GM19372 (cell line): ENCODE results near the gene RPL12.

ENCODE experiments used
- ATAC-seq: cut with Tn5 transposase; IDR thresholded peaks from one replicate; pipeline ENCODE4 v1.9.1; 2021; ENCODE audit warnings: mild to moderate bottlenecking, low read depth, moderate library complexity; ENCODE audit not compliant: unreplicated experiment

Gene RPL12

GRCh38 chr9:127407492-127407843, 43.7 kb downstream of the RPL12 start:
- no peak for ATAC-seq

- ATAC-seq, result no peak
Measured at GRCh38 chr9:127406799-127407491, 44.3 kb downstream of the RPL12 start.

GRCh38 chr9:127405344-127406125, 45.7 kb downstream of the RPL12 start:
- no peak for ATAC-seq

DNA sequence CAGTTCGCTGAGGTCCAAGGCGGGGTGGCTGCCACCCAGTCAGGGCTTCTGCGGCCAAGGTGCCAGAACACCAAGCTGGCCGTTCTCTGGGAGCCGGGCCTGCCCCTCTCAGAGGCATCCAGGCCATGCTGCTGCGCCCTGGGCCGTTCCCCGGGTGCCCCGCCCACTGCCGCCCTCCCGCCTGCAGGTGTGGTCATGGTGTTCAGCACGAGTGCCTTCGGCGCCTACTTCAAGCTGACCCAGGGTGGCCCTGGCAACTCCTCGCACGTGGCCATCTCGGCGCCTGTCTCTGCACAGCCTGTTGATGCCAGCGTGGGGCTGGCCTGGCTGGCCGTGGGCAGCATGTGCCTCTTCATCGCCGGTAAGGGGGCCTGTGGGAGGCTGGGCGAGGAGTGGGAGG, 46.6 kb downstream of the RPL12 start:
- no peak for ATAC-seq

DNA sequence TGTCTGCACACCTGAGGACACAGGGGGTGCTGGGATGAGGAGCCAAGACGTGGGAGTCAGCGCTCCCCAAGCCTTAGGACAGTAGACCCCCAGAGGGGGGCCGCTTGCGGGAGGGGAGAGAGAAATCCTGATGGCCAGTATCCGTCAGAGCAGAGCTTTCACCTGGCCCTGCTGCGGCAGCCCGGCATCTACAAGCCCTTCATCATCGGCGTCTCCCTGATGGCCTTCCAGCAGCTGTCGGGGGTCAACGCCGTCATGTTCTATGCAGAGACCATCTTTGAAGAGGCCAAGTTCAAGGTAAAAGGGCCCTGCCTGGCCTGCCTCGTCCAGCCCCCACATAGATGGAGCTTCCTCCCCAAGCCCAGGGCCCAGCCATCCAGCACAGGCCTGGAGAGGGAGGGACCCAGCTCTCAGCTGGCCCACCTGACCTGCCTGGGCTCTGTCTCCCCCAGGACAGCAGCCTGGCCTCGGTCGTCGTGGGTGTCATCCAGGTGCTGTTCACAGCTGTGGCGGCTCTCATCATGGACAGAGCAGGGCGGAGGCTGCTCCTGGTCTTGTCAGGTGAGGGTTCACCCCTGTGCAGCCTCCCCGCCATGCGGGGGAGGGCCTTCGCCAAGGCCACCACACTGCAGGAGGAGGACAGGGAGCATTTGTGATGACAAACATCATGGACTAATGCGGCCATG, 47.6 kb downstream of the RPL12 start:
- no peak for ATAC-seq

- ATAC-seq, result no peak
Measured at GRCh38 chr9:127402401-127403090, 48.7 kb downstream of the RPL12 start.

- ATAC-seq, result no peak
Measured at GRCh38 chr9:127399736-127400269, 51.4 kb downstream of the RPL12 start.

GRCh38 chr9:127398715-127399400, 52.3 kb downstream of the RPL12 start:
- ATAC-seq, result no peak

DNA sequence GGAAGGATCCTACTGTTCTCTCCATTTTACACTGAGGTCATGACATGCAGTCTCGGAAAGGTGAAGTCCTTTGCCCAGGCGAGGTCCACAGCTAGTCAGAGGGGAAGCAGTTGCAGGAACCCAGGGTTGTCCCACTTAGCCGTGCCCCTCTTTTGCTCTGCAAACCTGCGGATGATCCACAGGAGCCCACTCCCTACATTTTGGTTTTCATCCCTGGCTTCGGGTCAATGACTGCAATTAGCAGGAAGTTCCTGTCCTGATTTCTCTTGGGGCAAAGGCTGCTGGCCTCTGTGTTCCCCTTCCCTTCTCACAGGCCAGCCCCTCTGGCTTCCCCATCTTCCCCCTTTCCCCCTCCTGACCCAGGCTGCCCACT, 52.9 kb downstream of the RPL12 start:
- no peak for ATAC-seq
